Fibroblast of pulmonary artery (primary cell): ENCODE measurements around the gene TMEM238.
"Not testable (repeated sequence)": the region's sequence is repeated elsewhere in the genome, so short reads cannot be mapped to it uniquely, and the experiment has no call there.

ENCODE experiments used
- DNase-seq: peaks from one replicate; pipeline ENCODE4 v3.0.0-alpha.2; 2010; ENCODE audit warnings: low read depth
- H3K4me3 ChIP-seq: replicated peaks from 2 replicates; pipeline ENCODE4 v1.5.1; 2011; ENCODE audit warnings: low read depth, mild to moderate bottlenecking, control low read depth, low read length, moderate library complexity
- TF ChIP-seq, protein P1 (sequence below): IDR thresholded peaks from 2 replicates; pipeline ENCODE4 v1.5.1; 2011; ENCODE audit warnings: mild to moderate bottlenecking, control low read depth, low read length, inconsistent platforms; ENCODE audit errors: missing control alignments

The TMEM238 gene

DNA sequence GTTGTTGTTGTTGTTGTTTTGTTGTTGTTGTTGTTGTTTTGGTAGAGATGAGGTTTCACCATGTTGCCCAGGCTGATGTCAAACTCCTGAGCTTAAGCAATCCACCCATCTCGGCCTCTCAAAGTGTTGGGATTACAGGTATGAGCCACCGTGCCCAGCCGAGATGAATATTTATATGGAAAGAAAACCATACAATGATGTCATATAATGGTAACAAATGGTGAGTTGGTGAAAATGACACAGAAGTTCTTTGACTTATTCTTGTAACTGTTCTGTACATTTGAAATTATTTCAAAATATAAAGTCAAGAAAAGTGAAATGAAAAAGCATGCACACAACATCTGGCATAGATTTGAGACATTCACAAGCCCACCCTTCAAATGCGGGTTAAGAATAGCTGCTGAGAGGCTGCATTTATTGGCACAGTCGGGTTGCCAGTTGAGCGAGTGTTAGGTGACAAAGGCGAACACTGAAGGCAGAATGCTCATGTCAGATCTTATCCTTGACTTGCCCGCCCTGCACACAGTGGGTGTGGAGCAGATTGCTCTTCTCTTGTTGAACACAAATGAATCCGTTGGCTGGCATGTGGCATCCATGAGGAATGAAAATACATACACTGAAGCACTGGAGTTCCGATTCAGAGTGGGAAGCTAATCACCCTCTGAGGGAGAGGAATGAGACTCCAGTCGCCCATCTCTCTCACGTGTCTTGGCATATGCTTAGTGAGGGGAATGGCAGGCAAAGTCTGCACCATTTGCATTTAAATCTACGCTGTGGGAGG is 39.3 kb upstream of the TMEM238 start:
- TF ChIP-seq, protein P1, sequence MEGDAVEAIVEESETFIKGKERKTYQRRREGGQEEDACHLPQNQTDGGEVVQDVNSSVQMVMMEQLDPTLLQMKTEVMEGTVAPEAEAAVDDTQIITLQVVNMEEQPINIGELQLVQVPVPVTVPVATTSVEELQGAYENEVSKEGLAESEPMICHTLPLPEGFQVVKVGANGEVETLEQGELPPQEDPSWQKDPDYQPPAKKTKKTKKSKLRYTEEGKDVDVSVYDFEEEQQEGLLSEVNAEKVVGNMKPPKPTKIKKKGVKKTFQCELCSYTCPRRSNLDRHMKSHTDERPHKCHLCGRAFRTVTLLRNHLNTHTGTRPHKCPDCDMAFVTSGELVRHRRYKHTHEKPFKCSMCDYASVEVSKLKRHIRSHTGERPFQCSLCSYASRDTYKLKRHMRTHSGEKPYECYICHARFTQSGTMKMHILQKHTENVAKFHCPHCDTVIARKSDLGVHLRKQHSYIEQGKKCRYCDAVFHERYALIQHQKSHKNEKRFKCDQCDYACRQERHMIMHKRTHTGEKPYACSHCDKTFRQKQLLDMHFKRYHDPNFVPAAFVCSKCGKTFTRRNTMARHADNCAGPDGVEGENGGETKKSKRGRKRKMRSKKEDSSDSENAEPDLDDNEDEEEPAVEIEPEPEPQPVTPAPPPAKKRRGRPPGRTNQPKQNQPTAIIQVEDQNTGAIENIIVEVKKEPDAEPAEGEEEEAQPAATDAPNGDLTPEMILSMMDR: no peak
- H3K4me3 ChIP-seq: no peak overlapping the region
- no peak for DNase-seq

DNA sequence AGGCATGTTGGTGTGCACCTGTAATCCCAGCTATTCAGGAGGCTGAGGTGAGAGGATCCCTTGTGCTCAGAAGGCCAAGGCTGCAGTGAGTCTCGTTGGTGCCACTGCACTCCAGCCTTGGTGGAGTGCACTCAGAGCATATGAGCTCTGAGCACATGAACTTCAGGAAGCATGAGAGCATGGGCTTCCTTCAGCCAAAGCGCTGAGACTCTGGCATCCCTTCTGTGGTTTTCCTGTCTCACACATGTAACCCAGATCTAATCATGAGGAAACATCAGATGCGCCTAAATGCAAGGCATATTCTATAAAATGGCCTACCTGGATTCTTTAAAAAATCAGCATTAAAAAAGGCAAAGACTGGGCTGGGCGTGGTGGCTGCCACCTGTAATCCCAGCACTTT is 37.2 kb upstream of the TMEM238 start:
- not testable (repeated sequence) for H3K4me3 ChIP-seq, DNase-seq

DNA sequence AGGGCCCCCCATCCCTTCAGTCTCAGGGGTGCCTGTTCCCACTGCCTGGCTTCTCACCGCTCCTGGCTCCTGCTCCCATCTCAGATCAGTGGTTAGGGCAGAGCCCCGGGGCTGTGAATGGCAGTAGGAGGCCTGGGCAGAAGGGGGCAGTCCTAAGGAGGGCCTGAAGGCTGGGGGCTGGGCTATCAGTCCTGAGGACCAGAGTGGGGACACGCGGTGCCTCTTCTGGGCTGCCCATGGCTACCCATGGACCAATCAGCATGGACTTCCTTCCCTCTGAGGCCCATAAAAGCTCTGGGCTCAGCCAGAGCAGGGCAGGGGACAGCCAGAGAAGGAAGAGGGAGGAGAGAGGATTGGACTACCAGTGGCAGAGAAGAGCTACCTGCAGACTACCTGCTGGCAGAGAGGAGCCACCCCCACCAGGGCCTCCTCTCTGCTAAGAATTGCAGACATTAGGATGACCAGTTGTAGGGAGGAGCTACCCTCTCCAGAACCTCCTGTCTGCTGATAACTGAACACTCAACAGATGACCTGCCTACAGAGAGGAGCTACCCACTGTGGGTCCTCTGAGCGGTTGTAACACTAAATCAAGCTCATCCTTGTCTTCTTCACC is 35.6 kb upstream of the TMEM238 start:
- DNase-seq: no peak
- H3K4me3 ChIP-seq: no peak overlapping the region
- TF ChIP-seq, protein P1: no peak

DNA sequence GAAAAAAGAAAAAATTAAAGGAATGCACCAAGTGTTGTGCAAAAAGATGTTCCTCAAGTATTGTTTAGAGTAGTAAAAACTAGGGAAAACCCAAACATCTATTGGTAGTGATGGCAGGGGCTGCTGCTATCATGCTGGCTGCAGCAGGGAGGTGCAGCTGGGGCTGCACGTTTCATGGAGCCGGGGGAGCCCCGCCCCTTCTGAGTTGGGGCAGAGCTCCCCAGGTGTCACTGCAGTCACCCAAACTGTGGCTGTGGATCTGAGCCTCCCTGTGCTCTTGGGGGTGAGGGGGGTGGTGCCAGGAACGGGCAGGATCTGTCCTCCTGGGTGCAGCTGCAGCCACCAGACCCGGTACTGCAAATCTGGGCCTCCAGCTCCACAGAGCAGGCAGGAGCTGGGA is 35.0 kb upstream of the TMEM238 start:
- TF ChIP-seq, protein P1: no peak
- no peak overlapping the region for H3K4me3 ChIP-seq
- no peak for DNase-seq

DNA sequence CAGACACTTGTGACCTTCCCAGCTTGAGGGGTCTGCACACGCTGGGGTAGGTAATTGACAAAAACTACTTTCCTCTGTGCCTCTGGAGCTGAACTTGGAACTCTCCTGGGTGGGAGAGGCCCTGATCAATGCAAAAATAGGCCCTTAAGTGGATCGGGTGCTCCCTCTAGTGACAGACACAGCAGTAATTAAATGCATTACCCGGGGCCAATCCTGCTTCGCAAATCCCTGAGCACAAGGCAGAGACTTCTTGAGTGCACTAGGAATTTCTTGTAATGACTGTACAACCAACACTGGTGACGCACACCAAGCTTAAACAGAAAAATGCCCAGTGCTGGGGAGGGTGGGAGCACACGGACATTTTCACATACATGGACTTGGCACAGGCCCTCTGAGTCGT is 34.1 kb upstream of the TMEM238 start:
- TF ChIP-seq, protein P1: peak; percentile 78
- no peak overlapping the region for H3K4me3 ChIP-seq
- peak; percentile 88 for DNase-seq

DNA sequence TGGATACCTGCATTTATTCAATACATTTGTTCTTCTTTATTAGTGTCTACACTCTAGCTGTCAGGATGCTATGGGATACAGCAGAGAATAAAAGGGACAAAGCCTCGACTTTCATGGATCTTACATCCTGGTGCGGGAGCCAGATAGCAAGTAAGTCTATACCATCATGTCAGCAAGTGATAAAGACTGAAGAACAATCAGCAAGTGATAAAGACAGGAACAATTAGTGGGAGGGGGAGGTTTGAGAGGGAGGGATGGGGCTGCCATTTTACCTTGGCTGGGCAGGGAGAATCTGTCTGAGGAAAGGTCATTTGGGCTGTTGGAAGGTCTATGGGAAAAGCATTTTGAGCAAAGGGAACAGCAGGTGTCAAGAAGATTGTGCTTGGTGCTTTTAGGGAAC is 26.1 kb upstream of the TMEM238 start:
- DNase-seq: no peak
- TF ChIP-seq, protein P1: no peak
- H3K4me3 ChIP-seq: no peak overlapping the region

DNA sequence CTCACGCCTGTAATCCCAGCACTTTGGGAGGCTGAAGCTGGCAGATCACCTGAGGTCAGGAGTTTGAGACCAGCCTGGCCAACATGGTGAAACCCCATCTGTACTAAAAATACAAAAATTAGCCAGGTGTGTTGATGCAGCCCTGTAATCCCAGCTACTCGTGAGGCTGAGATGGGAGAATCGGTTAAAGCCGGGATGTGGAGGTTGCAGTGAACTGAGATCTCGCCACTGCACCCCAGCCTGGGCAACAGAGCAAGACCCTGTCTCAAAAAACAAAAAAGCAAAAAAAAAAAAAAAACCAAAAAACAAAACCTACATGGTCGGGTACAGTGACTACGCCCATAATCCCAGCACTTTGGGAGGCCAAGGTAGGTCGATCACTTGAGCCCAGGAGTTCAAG is 25.1 kb upstream of the TMEM238 start:
- DNase-seq, H3K4me3 ChIP-seq: not testable (repeated sequence)

DNA sequence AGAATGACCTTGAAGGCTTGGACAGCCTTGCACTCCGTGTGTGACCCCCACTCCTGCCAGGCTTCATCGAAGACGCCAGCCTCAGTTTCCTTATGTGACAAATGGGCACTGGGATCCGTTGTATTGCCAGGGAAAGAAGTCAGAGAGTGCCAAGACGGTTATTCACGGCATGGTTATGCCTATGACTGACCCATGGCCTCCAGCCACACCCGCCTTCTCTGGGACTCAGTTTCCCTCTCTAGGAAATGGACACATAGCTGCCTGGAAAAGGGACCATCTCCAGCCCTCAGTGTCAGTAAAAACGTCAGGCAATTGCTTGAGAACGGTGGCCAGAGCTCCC is 24.4 kb upstream of the TMEM238 start:
- TF ChIP-seq, protein P1: no peak
- DNase-seq: no peak
- H3K4me3 ChIP-seq: peak overlapping the region; percentile 51
